Stimulated activated CD8-positive, alpha-beta memory T cell treated with anti-CD3 and anti-CD28 coated beads, Interleukin-4, amount 100 ng/mL, for 4 hours (primary cell): ENCODE data around the gene TMPRSS9.

ENCODE experiments used
- DNase-seq, 2 donors: peaks; one replicate each; pipeline ENCODE4 v3.0.0-alpha.2; 2020; ENCODE audit warnings: low read depth in 2 of 2, low spot score in 1 of 2

TMPRSS9 gene

GRCh38 chr19:2434721-2435265 is 74.7 kb downstream of the TMPRSS9 start:
- DNase-seq: no peak

GRCh38 chr19:2436384-2436783 is 76.3 kb downstream of the TMPRSS9 start:
- DNase-seq: no peak

GRCh38 chr19:2436926-2437325 is 76.9 kb downstream of the TMPRSS9 start:
- DNase-seq: no peak

- DNase-seq: no peak
These were observed 78.1 kb downstream of the TMPRSS9 start for GRCh38 chr19:2438178-2438577.

GRCh38 chr19:2440515-2440914 is 80.5 kb downstream of the TMPRSS9 start:
- no peak for DNase-seq

GRCh38 chr19:2441096-2441752 is 81.2 kb downstream of the TMPRSS9 start:
- DNase-seq: no peak

- no peak for DNase-seq
These were observed 83.2 kb downstream of the TMPRSS9 start for GRCh38 chr19:2443116-2443784.

- DNase-seq: no peak
These were observed 83.7 kb downstream of the TMPRSS9 start for GRCh38 chr19:2443785-2444182.

- DNase-seq: no peak
These were observed 84.4 kb downstream of the TMPRSS9 start for GRCh38 chr19:2444251-2445002.

- DNase-seq: no peak
These were observed 86.3 kb downstream of the TMPRSS9 start for GRCh38 chr19:2446381-2446780.

- no peak for DNase-seq
These were observed 89.0 kb downstream of the TMPRSS9 start for GRCh38 chr19:2449019-2449418.

- DNase-seq: no peak
These were observed 91.1 kb downstream of the TMPRSS9 start for GRCh38 chr19:2451138-2451537.

- DNase-seq: no peak
These were observed 91.7 kb downstream of the TMPRSS9 start for GRCh38 chr19:2451741-2452140.

- no peak for DNase-seq
These were observed 93.5 kb downstream of the TMPRSS9 start for GRCh38 chr19:2453431-2454025.

GRCh38 chr19:2454199-2454961 is 94.3 kb downstream of the TMPRSS9 start:
- DNase-seq: no peak

GRCh38 chr19:2454962-2455850 is 95.1 kb downstream of the TMPRSS9 start:
- DNase-seq: no peak

GRCh38 chr19:2455851-2456570 is 95.9 kb downstream of the TMPRSS9 start:
- no peak for DNase-seq

- DNase-seq: no peak
These were observed 97.5 kb downstream of the TMPRSS9 start for GRCh38 chr19:2457394-2458037.

GRCh38 chr19:2458054-2458453 is 98.0 kb downstream of the TMPRSS9 start:
- DNase-seq: no peak
